GM12892 (cell line): ENCODE measurements around the gene PRSS57.
A peak's percentile ranks its signal among the peaks of the same experiment; 100 is the strongest.

ENCODE experiments used
- DNase-seq: peaks from one replicate; pipeline ENCODE4 v3.0.0; 2011; ENCODE audit not compliant: insufficient read length
- FAIRE-seq: peaks from 2 replicates; lab custom pipeline; 2011; peaks lifted over from hg19 to GRCh38; lab: Jason Lieb, UNC
- POLR2A ChIP-seq: IDR thresholded peaks from 2 replicates; pipeline ENCODE4 v1.6.1; 2011; ENCODE audit warnings: low read depth, low read length, control low read depth
- POLR2AphosphoS5 ChIP-seq: IDR thresholded peaks from 2 replicates; pipeline ENCODE4 v1.6.1; 2011; ENCODE audit warnings: low read depth, low read length, control low read depth
- TAF1 ChIP-seq: IDR thresholded peaks from 2 replicates; pipeline ENCODE4 v1.6.1; 2011; ENCODE audit warnings: low read depth, mild to moderate bottlenecking, control low read depth, low read length, borderline replicate concordance

Gene PRSS57

DNA sequence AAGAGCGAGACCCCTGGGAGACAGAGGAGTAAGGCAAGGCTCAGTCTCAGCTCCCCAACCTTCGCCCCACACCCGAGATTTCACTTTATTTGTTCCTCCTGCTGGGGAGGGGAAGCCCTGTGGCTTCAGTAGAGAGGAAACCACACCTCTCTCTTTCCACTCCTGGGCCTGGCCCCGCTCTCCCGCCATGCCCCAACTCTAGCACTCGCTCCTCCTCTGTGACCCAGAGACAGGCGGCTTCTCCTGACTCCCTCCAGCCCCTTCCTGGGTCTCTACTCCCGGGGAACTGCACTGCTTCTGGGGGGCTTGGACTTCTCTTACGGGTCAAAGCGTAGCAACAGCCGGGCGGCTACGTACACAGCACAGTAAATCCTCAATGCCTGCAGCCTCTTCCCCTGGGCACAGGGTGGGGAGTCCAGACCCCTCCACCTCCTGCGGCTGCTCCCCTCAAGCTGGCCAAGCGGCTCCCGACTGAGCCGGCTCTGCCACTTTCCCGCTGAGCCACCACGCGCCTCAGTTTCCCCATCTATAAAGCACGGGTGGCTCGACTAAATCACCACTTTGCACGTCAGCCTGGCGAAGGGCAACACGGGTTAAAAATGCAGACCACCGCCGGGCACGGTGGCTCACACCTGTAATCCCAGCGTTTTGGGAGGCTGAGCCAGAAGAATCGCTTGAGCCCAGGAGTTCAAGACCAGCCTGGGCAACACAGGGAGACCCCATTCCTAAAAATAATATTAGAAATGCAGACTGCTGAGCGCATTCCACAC is 33.6 kb downstream of the PRSS57 start:
- TF ChIP-seq TAF1 (no peak), POLR2AphosphoS5 (peak; percentile 35; the same call in 1 of the 2 replicates), POLR2A (peak; percentile 43; the same call in 1 of the 2 replicates)
- DNase-seq (peak; percentile 84), FAIRE-seq (no peak)

DNA sequence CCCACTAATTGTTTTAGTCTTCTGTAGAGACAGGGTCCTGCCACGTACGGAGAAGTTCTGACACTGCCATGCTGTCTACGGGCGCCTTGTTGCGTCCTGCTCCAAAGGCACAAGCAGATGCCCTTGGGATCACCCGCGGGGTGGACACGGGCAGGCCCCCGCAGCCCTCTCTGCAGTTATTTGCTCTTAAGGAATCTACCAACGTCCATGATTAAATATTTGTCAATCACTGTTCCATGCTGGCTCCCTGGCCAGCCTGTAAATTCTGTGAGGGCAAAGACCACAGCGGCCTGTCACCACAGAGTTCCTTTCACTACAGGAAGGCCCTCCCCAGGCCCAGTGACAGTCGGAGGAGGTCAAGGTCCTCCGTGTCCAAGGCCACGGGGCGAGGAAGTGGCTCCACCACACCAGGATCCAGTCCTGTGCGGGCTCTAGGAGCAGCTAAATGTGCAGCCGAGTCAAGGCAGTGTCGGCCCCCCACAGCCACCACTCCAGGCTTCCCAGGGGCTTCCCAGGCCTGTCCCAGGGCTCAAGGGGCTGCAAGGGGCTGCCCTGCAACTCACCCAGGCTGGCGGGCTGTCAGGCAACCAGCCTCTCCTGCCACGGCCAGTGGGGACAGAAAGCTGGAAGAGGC is 34.3 kb downstream of the PRSS57 start:
- no peak for FAIRE-seq

DNA sequence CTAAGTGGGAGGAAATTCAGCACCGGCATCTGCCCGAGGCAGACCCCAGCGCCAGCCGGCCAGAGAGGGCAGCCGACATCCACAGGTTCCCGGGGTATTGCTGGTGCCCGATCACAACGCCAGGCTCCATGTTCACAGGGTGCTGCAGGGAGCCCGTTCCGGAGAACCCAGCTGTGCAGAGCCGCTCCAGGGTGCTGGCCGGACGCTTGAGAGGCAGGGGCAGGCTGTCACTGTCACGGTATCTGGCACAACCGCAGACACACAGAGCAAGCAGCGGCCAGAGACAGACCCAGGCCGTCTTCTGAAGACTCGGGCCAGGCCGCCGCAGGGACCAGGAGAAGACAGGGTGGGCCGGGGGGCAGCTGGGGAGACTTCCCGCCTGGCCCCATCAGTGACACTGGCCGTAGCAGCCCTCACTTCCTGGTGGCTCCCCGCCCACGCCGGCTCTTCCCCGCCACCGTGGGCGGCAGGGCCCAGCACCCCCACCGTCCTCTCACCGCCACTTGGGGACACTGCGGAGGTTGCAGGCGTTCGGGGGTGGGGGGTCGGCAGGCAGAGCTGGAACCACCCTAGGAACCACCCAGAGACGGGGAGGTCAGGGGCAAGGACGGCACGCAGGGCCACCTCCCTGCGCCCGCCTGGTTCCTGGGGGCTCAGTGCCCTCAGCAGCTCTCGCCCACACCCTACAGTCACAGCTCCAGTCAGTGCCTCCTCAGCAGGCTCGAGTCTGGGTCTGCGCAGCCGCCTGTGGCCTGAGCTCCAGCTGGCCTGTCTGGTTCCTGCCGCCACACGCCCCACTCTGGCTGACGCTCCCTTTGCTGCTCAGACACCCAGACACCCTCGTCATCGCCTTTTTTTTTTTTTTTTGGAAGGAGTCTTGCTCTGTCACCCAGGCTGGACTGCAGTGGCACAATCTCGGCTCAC is 36.1 kb downstream of the PRSS57 start:
- no peak for FAIRE-seq
- no peak for DNase-seq
- no peak; the same call in 1 of the 2 replicates for TF ChIP-seq POLR2A
- TF ChIP-seq POLR2AphosphoS5: no peak
- TF ChIP-seq TAF1: no peak

More for the DNA sequence above, 34.3 kb downstream of the PRSS57 start:
- TF ChIP-seq POLR2AphosphoS5: no peak
- TF ChIP-seq TAF1: no peak
- no peak for TF ChIP-seq POLR2A
- DNase-seq: no peak

DNA sequence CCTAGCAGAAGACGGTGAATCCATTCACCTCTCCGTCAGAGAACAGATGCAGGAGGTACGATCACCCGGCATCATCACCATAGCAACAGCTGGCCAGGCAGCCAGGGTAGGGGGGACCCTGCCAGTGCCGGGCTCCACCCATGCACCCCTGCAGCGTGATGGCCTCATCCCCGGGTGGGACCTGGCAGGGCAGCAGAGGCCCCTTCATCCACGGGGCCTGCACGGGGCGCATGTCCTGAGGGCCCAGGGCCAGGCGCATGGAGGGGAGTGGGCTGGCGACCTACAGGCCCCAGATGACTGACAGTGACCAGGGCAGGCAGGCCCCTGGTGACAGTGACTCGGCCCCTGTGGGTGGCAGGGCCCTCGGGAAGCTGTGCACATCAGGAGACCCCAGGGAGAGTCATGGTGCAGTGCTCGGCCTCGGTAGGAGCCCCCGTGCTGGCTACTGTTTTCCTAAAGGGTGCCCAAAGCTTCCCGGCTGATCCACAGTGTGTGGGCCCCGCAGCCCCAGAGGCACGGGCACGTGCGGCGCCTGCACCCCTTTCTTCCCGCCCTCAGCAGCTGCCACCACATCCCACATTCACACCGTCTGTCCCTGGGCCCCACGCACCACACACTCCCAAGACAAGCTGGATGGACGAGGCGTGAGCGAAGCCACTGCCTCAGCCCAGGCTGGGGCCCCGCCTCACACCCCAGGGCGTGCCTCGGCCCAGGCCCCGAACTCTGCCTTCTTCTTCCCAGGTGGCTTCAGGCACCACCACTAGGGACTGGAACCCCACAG is 37.0 kb downstream of the PRSS57 start:
- no peak for DNase-seq
- TF ChIP-seq POLR2A (peak; percentile 8; the same call in 1 of the 2 replicates), TAF1 (no peak)
- FAIRE-seq: no peak

DNA sequence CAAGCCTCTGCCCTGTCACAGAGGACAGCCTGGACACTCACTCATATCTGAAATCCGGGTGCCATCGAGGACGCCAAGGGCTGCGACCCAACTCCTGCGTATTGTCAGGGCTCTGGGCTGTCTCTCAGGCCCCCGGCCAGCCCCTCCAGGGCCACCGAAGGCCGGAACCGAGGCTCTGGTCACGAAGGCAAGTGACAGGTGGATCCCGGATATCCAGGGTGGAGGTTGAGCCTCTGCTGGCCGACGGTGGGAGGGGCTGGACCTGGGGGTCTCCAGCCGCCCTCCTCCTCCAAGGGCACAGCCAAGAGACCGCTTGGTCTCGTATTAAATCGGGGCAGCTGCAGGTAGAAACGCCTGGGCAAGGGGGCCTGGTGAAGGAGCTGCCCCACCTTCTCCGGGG is 37.6 kb downstream of the PRSS57 start:
- DNase-seq (no peak), FAIRE-seq (no peak)
- no peak for TF ChIP-seq POLR2A

DNA sequence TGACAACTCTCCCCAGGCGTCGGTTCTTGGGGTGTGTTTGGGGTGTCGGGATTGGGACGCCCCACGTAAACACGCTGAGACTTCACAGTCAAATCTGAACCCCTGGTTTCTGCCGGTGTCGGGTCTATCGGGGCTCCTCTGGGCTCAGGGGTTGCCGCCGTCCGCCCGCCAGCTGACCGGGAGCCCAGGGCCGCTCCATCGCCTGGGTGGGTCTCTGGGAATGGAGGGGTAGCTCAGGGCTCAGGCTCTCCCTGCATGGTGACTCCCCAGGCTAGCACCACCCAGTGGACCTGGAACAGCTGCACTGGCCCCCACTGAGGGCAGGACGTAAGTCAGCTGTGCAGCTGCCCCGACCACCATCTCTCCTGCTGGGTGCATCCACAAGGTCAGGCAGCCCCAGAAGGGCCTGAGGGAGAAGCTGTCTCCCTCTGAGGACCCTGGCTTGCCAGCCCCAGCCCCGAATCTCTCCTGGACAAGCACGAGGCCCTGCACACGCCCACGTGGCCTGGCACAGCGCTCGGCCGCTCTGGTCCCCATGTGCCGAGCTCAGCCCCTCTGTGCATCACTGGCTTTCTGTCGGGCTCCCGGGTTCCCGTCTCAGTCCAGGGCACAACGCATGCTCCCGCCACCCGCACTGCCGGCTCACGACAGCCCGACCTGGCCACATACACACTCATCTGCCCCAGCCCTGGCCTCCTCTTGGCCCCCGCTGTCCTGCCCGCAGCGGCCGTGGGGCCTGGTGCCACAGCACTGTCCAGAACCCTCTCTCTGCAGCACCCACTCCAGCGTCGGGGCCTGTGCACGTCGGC is 38.3 kb downstream of the PRSS57 start:
- peak; percentile 18; the same call in 1 of the 2 replicates for TF ChIP-seq POLR2AphosphoS5
- TF ChIP-seq TAF1: no peak
- no peak for TF ChIP-seq POLR2A
- FAIRE-seq: no peak

DNA sequence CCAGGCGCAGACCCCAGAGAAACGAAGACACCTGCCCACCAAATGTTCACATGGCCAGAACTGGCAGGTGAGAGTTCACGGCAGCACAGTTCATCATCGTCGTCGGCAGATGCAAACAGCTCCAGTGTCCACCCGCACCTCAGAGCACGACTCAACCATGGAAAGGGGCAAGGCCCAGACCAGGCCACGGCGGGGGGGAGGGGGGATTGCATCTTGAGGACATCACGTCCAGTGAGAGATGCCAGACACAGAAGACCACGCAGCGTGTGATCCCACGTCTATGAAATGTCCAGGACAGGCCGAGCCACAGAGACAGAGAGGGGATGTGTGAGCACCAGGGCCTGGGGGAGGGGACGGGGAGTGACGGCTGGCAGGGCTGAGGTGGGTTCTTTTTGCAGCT is 39.6 kb downstream of the PRSS57 start:
- TF ChIP-seq POLR2A (no peak), POLR2AphosphoS5 (no peak), TAF1 (no peak)
- DNase-seq: no peak
- FAIRE-seq: no peak

More for the DNA sequence above, 38.3 kb downstream of the PRSS57 start:
- DNase-seq: no peak

DNA sequence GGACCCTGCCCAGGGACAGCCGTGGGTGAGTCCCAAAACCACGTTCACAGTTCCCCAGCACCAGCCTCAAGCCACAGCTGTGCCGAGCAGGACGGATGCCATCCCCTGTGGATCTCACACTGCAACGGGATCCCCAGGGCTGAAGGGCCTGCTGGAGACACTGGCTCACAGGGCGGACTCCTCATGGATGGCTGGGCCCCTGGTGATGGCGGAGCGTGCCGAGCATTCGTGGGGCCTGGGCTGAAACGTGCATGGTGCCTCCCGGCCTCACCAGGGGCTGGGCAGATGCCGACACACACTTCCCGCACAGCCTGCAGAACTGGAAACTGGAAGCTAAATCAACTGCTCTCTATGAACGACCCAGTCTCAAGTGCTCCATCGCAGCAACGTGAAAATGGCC is 41.8 kb downstream of the PRSS57 start:
- no peak for DNase-seq
- TF ChIP-seq POLR2A (no peak), POLR2AphosphoS5 (no peak), TAF1 (no peak)
- FAIRE-seq: no peak

DNA sequence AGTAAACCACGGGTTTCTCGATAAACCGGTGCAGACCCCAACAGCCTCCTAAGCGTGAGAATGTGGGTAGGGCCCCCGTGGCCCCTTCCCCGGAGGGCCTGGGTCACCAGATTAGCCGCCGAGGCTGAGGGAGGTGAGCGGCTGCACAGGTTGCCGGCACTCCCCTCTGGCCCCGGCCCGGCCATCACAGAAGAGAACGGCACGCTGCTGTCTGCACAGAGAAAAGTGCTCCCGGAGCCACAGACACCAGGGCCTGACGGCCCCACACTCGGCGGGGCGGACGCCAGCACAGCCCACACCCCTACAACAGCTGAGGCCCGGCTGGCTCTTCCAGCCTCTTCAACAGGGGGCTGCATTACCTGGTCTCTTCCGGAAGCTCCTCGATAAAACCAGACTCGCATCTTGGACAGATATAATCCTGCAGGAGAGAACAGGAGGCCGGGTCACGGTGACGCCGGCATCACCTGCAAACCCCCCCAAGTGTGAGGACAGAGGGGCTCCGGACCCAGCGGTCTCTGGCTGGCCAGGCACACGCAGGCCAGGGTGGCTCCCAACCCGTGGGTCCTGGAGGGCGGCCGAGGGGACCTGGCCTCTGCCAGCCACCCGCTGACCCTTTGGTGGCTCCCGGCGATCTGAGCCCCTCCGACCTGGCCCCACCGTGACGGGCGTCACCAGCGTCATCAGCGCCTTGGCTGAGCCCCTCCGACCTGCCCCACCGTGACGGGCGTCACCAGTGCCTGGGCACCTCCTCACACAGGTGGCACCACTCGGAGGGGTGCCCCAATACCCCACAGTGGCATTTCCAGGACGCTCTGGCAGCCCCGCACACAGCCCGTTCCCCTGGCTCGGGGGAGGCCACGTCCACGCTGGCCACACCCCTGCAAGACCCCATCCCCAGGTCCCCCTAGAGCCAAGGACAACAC is 42.5 kb downstream of the PRSS57 start:
- FAIRE-seq (no peak), DNase-seq (no peak)
- TF ChIP-seq TAF1 (no peak), POLR2A (no peak)

DNA sequence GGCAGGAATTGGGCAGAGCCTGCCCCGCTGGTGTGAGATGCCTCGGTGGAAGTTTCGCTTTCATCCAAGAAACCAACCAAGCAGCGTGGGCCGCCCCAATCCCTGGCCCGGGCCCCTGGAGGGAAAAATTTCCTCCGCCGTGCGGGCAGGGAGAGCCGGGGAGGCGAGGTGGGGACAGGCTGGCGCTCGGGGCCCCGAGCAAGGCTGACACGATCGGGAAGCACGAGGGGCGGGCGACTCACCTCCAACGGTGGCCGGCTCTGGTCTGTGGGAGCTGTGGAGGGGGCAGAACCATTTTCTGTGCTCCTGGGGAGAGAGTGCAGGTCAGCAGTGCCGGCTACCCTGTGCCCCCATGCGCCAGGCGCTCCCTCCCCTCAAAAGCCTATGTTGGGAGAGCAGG is 43.3 kb downstream of the PRSS57 start:
- TF ChIP-seq POLR2AphosphoS5: no peak
- TF ChIP-seq TAF1: no peak
- FAIRE-seq: no peak
- no peak for DNase-seq
